ENCODE data around the gene NOC2L. TPM values are rescaled to one million over a fixed set of nuclear protein-coding genes. Genes with fewer than 3 reads are reported as not detected.
"Not testable (repeated sequence)": the region's sequence is repeated elsewhere in the genome, so short reads cannot be mapped to it uniquely, and the experiment has no call there.

NOC2L gene
- total RNA-seq, 1 donor from 2014 or later = 46.5 TPM

GRCh38 chr1:950881-951280, 8.2 kb downstream of the NOC2L start:
- H3K27me3 ChIP-seq (ENCODE audit: low read depth) = no peaks in the 10 kb centered on the region
- no peaks in the 10 kb centered on the region for H3K9me3 ChIP-seq
- H3K36me3 ChIP-seq = peaks cover 99% of the 10 kb centered on the region
- ATAC-seq = no peak
- H3K27ac ChIP-seq = no peak overlapping the region
- no peak overlapping the region for H3K4me3 ChIP-seq
- DNase-seq = no peak
- intact Hi-C loops (cut with DNase I) = no loop called here
- TF ChIP-seq, protein P1, sequence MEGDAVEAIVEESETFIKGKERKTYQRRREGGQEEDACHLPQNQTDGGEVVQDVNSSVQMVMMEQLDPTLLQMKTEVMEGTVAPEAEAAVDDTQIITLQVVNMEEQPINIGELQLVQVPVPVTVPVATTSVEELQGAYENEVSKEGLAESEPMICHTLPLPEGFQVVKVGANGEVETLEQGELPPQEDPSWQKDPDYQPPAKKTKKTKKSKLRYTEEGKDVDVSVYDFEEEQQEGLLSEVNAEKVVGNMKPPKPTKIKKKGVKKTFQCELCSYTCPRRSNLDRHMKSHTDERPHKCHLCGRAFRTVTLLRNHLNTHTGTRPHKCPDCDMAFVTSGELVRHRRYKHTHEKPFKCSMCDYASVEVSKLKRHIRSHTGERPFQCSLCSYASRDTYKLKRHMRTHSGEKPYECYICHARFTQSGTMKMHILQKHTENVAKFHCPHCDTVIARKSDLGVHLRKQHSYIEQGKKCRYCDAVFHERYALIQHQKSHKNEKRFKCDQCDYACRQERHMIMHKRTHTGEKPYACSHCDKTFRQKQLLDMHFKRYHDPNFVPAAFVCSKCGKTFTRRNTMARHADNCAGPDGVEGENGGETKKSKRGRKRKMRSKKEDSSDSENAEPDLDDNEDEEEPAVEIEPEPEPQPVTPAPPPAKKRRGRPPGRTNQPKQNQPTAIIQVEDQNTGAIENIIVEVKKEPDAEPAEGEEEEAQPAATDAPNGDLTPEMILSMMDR (IDR thresholded peaks at IDR 0.05) = no peak
- no peaks in the 10 kb centered on the region for H3K4me1 ChIP-seq

DNA sequence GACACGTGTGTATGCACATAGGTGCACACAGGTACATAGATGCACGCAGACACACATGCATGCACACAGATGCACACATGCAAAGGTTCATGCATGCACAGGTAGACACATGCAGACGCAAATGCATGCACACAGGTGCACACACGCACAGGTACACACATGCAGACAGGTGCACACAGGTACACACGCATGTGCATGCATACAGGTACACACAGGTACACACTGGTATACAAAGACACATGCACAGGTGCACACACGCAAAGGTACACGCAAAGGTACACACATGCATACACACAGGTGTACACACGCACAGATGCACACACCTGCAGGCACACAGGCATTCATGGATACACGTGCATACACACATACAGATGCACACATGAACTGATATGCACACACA, 8.8 kb downstream of the NOC2L start:
- DNase-seq (no peak), ATAC-seq (no peak)
- H3K4me3 ChIP-seq = no peak overlapping the region
- H3K27ac ChIP-seq = no peak overlapping the region
- TF ChIP-seq, protein P1 (IDR thresholded peaks at IDR 0.05) = no peak
- intact Hi-C loops (cut with DNase I) = no loop called here
- no peaks in the 10 kb centered on the region for H3K4me1 ChIP-seq
- peaks cover 96% of the 10 kb centered on the region for H3K36me3 ChIP-seq
- H3K27me3 ChIP-seq (ENCODE audit: low read depth) = no peaks in the 10 kb centered on the region
- H3K9me3 ChIP-seq = no peaks in the 10 kb centered on the region

DNA sequence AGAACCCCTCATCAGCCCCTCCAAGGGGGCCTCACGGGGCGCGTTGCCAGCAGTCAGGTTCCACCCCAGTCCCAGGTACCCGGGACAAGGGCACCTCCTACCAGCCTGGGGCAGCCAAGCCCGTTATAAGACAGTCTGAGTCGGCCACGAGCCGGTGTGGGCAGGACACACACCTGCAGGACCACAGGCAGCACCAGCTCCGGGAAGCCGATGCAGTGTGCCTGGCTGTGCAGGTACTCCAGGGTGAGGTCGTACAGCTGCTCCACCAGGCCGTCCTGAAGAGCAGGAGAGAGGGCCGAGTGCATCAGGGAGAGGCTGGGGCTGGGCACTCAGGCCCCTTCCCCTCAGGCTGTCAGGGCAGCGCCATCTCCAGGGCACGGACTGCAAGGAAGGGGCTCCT, 11.1 kb downstream of the NOC2L start:
- intact Hi-C loops (cut with DNase I) = no loop called here
- Histone ChIP-seq H3K4me3 (no peak overlapping the region), H3K27ac (no peak overlapping the region), H3K4me1 (peaks cover under 1% of the 10 kb centered on the region), H3K27me3 (ENCODE audit: low read depth) (peaks cover 8% of the 10 kb centered on the region), H3K9me3 (no peaks in the 10 kb centered on the region), H3K36me3 (peaks cover 73% of the 10 kb centered on the region)
- no peak for ATAC-seq
- TF ChIP-seq, protein P1 (IDR thresholded peaks at IDR 0.05) = no peak
- no peak for DNase-seq

DNA sequence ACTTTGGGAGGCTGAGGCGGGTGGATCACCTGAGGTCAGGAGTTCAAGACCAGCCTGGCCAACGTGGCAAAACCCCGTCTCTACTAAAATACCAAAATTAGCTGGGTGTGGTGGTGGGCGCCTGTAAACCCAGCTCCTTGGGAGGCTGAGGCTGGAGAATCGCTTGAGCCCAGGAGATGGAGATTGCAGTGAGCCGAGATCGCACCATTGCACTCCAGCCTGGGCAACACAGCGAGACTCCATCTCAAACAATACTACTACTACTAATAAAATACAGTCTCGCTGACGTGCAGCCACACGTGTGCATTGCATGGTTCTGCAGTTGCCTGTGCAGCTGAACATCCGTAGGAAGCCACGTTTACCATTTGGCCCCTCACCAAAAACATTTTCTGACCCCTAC, 12.2 kb downstream of the NOC2L start:
- peaks cover 12% of the 10 kb centered on the region for H3K4me1 ChIP-seq
- H3K9me3 ChIP-seq; intact Hi-C loops (cut with DNase I); H3K27ac ChIP-seq; ATAC-seq; H3K4me3 ChIP-seq; DNase-seq: not testable (repeated sequence)
- peaks cover 62% of the 10 kb centered on the region for H3K36me3 ChIP-seq
- peaks cover 20% of the 10 kb centered on the region for H3K27me3 ChIP-seq (ENCODE audit: low read depth)

DNA sequence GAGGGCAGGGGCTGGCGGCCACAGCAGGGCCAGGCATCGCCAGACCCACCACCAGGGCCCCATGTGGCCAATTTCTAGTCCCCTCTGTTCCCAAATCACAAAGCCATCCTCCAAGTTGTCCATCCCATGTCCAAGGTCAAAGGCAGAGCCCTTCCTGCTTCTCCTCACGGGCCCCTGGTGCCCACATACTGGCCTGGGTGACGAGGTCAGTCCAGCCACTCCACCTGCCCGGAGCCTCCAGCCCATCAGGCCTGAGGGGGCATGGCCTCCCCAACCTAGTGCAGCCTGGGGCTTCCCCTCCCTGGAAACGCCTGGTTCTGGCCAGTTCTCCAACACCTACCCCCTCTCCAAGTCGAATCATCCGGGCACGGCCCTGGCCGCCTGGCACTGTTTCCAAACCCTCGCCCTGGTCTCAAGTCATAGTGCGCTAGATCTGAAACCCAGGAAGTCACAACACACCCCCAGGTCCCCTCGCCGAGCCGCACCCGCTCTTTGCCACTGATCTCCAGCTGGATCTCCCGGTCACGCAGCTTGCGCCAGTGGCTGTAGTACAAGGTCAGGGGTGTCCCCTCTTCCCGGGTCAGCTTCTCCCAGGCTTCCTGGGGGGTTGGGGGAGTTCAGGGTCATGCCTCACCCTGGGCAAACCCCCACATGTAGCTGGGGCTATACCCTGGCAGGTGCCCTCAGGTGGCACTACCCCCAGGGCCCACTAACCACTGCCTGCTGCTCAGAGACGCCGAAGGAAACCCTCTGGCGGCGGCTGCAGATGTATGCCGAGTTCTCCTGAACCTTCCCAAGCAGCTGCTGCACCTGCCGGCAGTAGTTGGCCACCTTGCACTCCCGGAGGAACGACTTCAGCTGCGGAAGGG, 13.1 kb downstream of the NOC2L start:
- Histone ChIP-seq H3K36me3 (peaks cover 53% of the 10 kb centered on the region), H3K27ac (no peak overlapping the region), H3K27me3 (ENCODE audit: low read depth) (peaks cover 29% of the 10 kb centered on the region), H3K9me3 (no peaks in the 10 kb centered on the region), H3K4me3 (no peak overlapping the region), H3K4me1 (peaks cover 21% of the 10 kb centered on the region)
- TF ChIP-seq, protein P1 (IDR thresholded peaks at IDR 0.05) = no peak
- ATAC-seq (no peak), DNase-seq (no peak)
- intact Hi-C loops (cut with DNase I) = no loop called here
